ENCODE measurements around the gene CLSTN2.

Gene CLSTN2

GRCh38 chr3:139944256-139944910, 9.4 kb downstream of the CLSTN2 start:
- no peak for DNase-seq

- no peak for DNase-seq
Measured at GRCh38 chr3:139945386-139945785, 10.4 kb downstream of the CLSTN2 start.

GRCh38 chr3:139945942-139946341, 11.0 kb downstream of the CLSTN2 start:
- DNase-seq, result no peak

- no peak for DNase-seq
Measured at GRCh38 chr3:139948467-139948866, 13.5 kb downstream of the CLSTN2 start.

- no peak for DNase-seq
Measured at GRCh38 chr3:139948898-139949297, 13.9 kb downstream of the CLSTN2 start.

- DNase-seq, result no peak
Measured at GRCh38 chr3:139953131-139953910, 18.3 kb downstream of the CLSTN2 start.

GRCh38 chr3:139954146-139954860, 19.3 kb downstream of the CLSTN2 start:
- DNase-seq, result no peak

- DNase-seq, result no peak
Measured at GRCh38 chr3:139957844-139958243, 22.9 kb downstream of the CLSTN2 start.

- no peak for DNase-seq
Measured at GRCh38 chr3:139969386-139969785, 34.4 kb downstream of the CLSTN2 start.

- no peak for DNase-seq
Measured at GRCh38 chr3:139970526-139970925, 35.5 kb downstream of the CLSTN2 start.

- DNase-seq, result no peak
Measured at GRCh38 chr3:139974809-139975425, 39.9 kb downstream of the CLSTN2 start.

GRCh38 chr3:139975594-139976365, 40.8 kb downstream of the CLSTN2 start:
- no peak for DNase-seq

- DNase-seq, result no peak
Measured at GRCh38 chr3:139978966-139979365, 44.0 kb downstream of the CLSTN2 start.

- no peak for DNase-seq
Measured at GRCh38 chr3:139979991-139980390, 45.0 kb downstream of the CLSTN2 start.

- DNase-seq, result no peak
Measured at GRCh38 chr3:139982404-139982803, 47.4 kb downstream of the CLSTN2 start.

- no peak for DNase-seq
Measured at GRCh38 chr3:139985576-139985975, 50.6 kb downstream of the CLSTN2 start.

GRCh38 chr3:139987908-139988307, 52.9 kb downstream of the CLSTN2 start:
- DNase-seq, result no peak

- no peak for DNase-seq
Measured at GRCh38 chr3:139988472-139989156, 53.6 kb downstream of the CLSTN2 start.

GRCh38 chr3:139994891-139995290, 59.9 kb downstream of the CLSTN2 start:
- no peak for DNase-seq

- DNase-seq, result no peak
Measured at GRCh38 chr3:140004271-140004670, 69.3 kb downstream of the CLSTN2 start.

- no peak for DNase-seq
Measured at GRCh38 chr3:140006331-140006730, 71.3 kb downstream of the CLSTN2 start.

- no peak for DNase-seq
Measured at GRCh38 chr3:140007081-140007480, 72.1 kb downstream of the CLSTN2 start.
